ACHN (cell line): ENCODE measurements around the gene TM4SF4.
"Not testable (repeated sequence)": the region's sequence is repeated elsewhere in the genome, so short reads cannot be mapped to it uniquely, and the experiment has no call there.

ENCODE experiments used
- DNase-seq: peaks from one replicate; pipeline ENCODE4 v3.0.0-alpha.2; 2015
- in situ Hi-C: cut with HindIII; loops from 2 replicates; pipeline ENCODE4 v1.10.0; 2017; ENCODE audit warnings: low sequenced_read_pairs, low pct_ligation_motif_present, low pct_unique_long_range_greater_than_20kb

Gene TM4SF4, protein sequence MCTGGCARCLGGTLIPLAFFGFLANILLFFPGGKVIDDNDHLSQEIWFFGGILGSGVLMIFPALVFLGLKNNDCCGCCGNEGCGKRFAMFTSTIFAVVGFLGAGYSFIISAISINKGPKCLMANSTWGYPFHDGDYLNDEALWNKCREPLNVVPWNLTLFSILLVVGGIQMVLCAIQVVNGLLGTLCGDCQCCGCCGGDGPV

GRCh38 chr3:149474250-149474817, at the start of gene TM4SF4:
TSS of gene TM4SF4 (plus strand) at chr3:149474697. CDS start at chr3:149474878, 181 bp downstream.
- in situ Hi-C loops = no loop called here
- DNase-seq = peak; percentile 72

DNA sequence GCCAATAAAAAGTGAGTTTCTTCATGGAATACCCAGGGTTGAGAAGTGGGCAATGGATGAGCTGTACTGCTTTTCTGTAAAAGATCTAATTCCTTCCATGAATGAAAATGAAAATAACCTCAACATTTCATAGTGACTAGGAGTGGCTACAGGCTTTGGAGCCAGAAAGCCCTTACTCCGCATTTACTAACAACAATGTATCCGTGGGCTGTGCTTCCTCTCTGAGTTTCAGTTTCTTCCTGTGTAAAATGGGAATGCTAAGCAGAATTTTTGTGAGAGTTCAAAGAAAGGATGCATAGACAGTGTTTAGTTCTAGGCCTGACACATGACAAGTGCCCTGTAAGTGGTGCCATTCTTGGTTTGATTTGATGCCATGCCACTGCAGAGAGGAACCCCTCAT, 49.6 kb upstream of the TM4SF4 start:
- in situ Hi-C loops = no loop called here
- DNase-seq = no peak

GRCh38 chr3:149426325-149426724, 48.2 kb upstream of the TM4SF4 start:
- in situ Hi-C loops = no loop called here
- no peak for DNase-seq

GRCh38 chr3:149428087-149428486, 46.4 kb upstream of the TM4SF4 start:
- DNase-seq = no peak
- in situ Hi-C loops = no loop called here

GRCh38 chr3:149430216-149430615, 44.3 kb upstream of the TM4SF4 start:
- in situ Hi-C loops = no loop called here
- no peak for DNase-seq

DNA sequence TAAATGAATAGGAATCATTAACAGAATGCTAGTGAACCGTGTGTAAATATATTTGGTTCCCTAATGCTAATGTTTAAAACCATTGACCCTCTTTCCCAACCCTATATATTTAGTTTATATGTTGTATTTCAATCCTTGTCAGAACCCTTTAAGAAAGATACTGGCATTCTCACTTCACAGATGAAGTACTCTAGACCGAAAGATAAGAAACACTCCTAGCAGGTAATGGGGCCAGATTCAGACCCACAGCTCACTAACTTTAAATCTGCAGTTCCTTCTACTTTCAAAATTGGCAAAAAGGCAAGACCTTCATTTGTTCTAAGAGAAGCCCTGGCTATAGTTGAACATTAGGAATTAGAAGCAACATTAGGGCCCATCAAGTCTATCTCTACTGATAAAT, 42.3 kb upstream of the TM4SF4 start:
- in situ Hi-C loops = no loop called here
- DNase-seq = no peak

DNA sequence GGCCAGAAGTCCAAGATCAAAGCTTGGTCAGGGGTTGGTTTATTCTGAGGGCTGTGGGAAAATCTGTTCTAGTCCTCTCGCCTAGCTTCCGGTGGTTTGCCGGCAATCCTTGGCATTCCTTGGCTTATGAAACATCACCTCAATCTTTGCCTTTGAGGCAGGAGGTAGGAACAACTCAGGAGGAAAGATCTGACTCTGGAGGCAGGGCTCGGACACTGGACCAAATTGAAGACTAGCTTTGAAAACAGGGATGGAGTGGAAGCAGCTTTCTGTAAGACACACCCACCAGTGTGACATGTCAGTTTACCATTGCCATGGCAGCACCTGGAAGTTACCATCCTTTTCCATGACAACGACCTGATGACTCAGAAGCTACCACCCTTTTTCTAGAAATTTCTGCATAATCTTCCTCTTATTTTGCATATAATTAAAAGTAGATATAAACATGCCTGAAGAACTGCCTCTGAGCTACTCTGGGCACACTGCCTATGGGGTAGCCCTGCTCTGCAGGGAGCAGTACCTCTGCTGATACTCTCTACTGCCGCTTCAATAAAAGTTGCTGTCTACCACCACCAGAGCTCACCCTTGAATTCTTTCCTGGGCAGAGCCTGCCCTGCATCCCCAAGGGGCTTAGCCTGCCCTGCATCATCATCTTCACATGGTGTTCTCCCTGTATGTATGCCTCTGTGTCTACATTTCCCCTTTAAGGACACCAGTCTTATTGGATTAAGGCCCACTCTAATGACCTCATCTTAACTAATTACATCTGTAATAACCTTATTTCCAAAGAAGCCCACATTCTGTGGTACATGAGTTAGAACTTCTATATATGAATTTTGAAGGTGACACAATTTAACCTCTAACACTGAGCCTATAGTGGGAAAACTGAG, 38.3 kb upstream of the TM4SF4 start:
- in situ Hi-C loops = no loop called here

DNA sequence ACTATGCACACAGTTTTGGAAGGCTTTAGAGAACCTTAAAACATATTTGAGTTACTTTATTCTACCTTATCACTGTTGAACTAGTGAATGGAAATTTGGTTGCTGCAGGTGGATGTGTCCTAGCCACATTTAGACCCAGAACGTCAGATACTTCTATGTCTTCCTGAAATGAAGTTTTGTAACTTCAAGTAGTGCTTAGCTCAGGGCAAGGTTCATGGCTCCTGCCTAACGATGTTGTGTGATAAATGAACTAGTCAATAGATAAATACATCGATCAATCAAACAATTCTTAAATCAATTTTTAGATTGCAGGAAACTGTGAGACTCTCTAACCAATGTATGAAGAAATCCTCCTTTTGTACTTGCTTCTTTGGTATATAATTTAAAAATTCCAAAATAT, 37.2 kb upstream of the TM4SF4 start:
- in situ Hi-C loops = no loop called here

More for the DNA sequence above, 38.3 kb upstream of the TM4SF4 start:
- no peak for DNase-seq

GRCh38 chr3:149437710-149438109, 36.8 kb upstream of the TM4SF4 start:
- in situ Hi-C loops = no loop called here
- DNase-seq = no peak

More for the DNA sequence above, 37.2 kb upstream of the TM4SF4 start:
- no peak for DNase-seq

DNA sequence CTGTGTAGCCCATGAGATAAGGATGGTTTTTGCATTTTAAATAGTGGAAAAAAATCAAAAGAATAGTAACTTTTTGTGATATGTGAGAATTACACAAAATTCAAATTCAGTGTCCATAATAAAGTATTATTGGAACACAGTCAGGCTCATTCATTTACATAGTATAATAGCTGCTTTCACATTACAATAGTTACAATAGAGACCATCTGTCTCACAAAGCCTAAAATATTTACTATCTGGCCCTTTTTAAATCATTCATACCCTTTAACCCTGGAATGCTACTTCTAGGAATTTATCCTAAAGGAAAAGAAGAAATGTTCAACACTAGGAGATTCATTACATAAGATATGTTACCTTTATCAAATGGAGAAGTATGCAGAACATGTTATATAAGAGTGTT, 35.5 kb upstream of the TM4SF4 start:
- DNase-seq = no peak
- in situ Hi-C loops = no loop called here

DNA sequence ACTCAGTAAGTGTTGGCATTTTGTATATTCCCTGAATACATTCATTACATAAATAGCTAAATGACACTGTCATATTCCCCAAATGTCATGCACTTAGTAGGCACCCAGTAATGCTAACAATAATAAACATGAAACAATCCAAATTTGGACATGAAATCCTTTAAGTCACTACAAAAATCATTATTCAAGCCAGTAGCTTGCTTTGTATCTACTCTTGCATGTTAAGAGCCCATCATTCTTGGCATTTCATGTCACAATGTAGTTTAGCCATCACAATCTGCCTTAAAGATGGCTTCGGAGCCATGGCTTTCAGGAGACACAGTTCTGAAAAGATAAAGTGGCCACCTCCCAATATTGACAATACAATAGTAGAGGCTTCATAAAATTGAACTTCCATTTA, 32.9 kb upstream of the TM4SF4 start:
- in situ Hi-C loops = no loop called here
- DNase-seq = no peak

DNA sequence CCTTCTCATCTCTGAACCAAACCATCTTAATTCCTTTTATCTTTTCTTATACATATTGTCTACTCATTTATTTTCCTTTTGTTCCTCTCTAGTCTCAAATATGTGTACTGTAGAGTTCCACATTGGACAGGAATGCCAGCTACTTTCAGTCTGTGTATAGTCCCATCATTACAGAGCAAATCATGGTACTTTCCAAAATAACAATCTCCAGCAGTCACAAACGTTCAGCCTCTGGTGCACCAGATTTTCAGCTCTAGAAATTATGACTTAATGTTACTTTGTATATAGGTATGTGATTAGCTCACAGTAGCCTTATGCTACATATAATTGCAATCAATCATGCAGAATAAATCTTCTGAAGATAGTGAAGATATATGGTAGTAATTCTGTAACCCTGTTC, 32.5 kb upstream of the TM4SF4 start:
- DNase-seq = no peak
- in situ Hi-C loops = no loop called here

DNA sequence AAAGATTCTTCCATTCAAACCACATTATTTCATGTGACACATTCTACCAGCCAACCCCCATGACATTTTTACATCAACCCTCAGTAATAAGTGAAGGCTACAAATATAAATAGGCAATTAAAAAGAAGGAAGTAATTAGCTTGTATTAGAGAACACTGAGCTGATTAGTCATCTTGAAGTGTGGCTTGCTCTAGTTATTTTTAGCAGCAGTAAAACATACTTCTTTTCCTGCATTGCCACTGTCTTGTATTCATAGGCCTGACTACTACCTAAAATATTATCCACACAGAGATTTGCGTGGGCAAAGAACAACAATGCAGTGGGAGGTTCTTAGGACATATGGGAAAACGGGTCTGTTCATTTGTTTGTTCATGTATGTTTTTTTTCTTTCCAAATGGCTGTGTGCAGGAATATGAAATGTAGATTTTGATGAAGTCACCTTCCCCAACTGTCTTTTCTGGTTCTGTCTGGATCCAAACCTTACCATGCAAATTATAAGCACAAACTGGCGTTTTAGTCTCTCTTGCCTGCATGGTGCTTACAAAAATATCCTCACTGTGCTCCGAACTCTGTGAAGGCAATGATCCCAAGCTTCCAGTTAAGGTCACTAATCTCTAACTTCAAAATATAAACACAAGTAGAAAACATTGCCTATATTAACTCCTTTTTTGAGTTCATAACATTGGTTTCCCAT, 31.5 kb upstream of the TM4SF4 start:
- no peak for DNase-seq
- in situ Hi-C loops = no loop called here

DNA sequence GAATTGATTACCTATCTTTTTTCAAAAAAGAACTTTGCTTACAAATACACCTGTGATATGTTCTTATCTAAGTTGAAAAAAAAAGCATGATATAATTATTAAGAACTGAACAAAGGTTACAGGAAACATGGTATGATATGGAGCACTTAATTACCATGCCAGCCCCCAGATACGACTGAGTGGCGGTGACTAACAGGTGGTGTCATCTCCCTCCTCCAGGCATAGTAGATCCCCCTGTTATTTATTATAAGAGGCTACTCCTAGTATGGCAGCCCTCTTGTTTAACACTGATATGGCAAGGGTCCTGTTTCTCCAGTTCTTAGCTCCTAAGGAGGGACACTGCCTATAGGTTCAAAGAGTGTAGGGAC, 31.0 kb upstream of the TM4SF4 start:
- no peak for DNase-seq
- in situ Hi-C loops = no loop called here

GRCh38 chr3:149444867-149445266, 29.6 kb upstream of the TM4SF4 start:
- in situ Hi-C loops, DNase-seq: not testable (repeated sequence)

GRCh38 chr3:149448331-149448831, 26.1 kb upstream of the TM4SF4 start:
- DNase-seq = no peak
- in situ Hi-C loops = no loop called here

- no peak for DNase-seq
- in situ Hi-C loops = no loop called here
These were observed 25.3 kb upstream of the TM4SF4 start for GRCh38 chr3:149449182-149449581.

DNA sequence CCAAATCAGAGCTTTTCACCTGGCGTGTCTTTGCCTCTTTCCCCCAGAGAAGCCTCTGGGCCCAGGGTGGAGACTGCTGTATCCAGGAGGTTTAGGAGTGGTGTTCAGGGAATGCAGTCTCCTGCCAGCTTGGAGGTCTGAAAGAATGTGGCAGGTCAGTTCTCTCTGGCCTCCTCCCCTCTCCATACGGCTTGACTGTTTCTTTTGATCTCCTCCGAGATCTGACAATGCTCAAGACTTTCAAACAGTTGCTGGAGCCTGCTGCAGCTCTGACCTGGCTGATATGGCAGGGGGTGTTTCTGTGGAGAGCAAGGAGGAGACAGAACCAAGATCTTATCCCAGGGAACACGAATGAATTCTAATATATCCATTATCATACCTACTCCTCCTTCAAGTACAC, 24.7 kb upstream of the TM4SF4 start:
- in situ Hi-C loops = no loop called here
- DNase-seq = no peak

- in situ Hi-C loops = no loop called here
These were observed 24.2 kb upstream of the TM4SF4 start for GRCh38 chr3:149450281-149450680.

More at GRCh38 chr3:149450281-149450680, 24.2 kb upstream of the TM4SF4 start:
- no peak for DNase-seq
